SK-N-SH treated with all-trans-retinoic acid at 6 μM for 48 hours (cell line): Measurements from ENCODE around the gene NEK7.

ENCODE experiments used
- ATAC-seq: fragments of 200-7000 bp; cut with Tn5 transposase; 3 replicates; pipeline ENCODE4 v1.9.1; 2020; ENCODE audit warnings: mild to moderate bottlenecking, moderate library complexity
- ARNTL ChIP-seq: fragments of 450-650 bp; formaldehyde crosslinking; IDR thresholded peaks from 2 replicates; pipeline ENCODE4 v1.5.0; 2020; ENCODE audit warnings: low read depth, mild to moderate bottlenecking, moderate library complexity, borderline replicate concordance
- BACH2 ChIP-seq: fragments of 250-450 bp; sonication (Bioruptor Pico); IDR thresholded peaks from 2 replicates; pipeline ENCODE4 v1.9.0; 2021; ENCODE audit warnings: mild to moderate bottlenecking, borderline replicate concordance
- CREB5 ChIP-seq: fragments of 250-450 bp; sonication (Bioruptor Pico); IDR thresholded peaks from 2 replicates; pipeline ENCODE4 v1.5.1; 2020; ENCODE audit warnings: low read depth, mild to moderate bottlenecking, moderate library complexity
- ESRRG ChIP-seq: fragments of 250-450 bp; sonication (Bioruptor Pico); IDR thresholded peaks from 2 replicates; pipeline ENCODE4 v1.6.1; 2021; ENCODE audit warnings: mild to moderate bottlenecking
- GLIS3 ChIP-seq: fragments of 250-450 bp; sonication (Bioruptor Pico); IDR thresholded peaks from 2 replicates; pipeline ENCODE4 v1.5.0; 2020; ENCODE audit warnings: mild to moderate bottlenecking, moderate library complexity
- ISL1 ChIP-seq: fragments of 250-450 bp; sonication (Bioruptor Pico); IDR thresholded peaks from 2 replicates; pipeline ENCODE4 v2.1.2; 2022; ENCODE audit warnings: mild to moderate bottlenecking, moderate library complexity
- OSR1 ChIP-seq: fragments of 250-450 bp; sonication (Bioruptor Pico); IDR thresholded peaks from 2 replicates; pipeline ENCODE4 v1.8.0; 2022; ENCODE audit warnings: moderate library complexity, mild to moderate bottlenecking, inconsistent platforms
- POU6F1 ChIP-seq: fragments of 250-450 bp; sonication (Bioruptor Pico); IDR thresholded peaks from 2 replicates; pipeline ENCODE4 v1.8.0; 2021; ENCODE audit warnings: low read depth, mild to moderate bottlenecking, moderate library complexity, borderline replicate concordance
- PPARA ChIP-seq: fragments of 250-450 bp; sonication (Bioruptor Pico); IDR thresholded peaks from 2 replicates; pipeline ENCODE4 v1.5.0; 2020; ENCODE audit warnings: mild to moderate bottlenecking, borderline replicate concordance
- RARB ChIP-seq: fragments of 250-450 bp; sonication (Bioruptor Pico); IDR thresholded peaks from 2 replicates; pipeline ENCODE4 v1.8.0; 2021; ENCODE audit warnings: mild to moderate bottlenecking, moderate library complexity
- SNAI2 ChIP-seq: fragments of 250-450 bp; sonication (Bioruptor Pico); IDR thresholded peaks from 2 replicates; pipeline ENCODE4 v1.5.0; 2020; ENCODE audit warnings: mild to moderate bottlenecking, moderate library complexity
- TCF4 ChIP-seq: fragments of 250-450 bp; sonication (Bioruptor Pico); IDR thresholded peaks from 2 replicates; pipeline ENCODE4 v1.8.0; 2021; ENCODE audit warnings: mild to moderate bottlenecking, moderate library complexity, borderline replicate concordance
- TOX ChIP-seq: fragments of 250-450 bp; sonication (Bioruptor Pico); IDR thresholded peaks from 2 replicates; pipeline ENCODE4 v1.8.0; 2021; ENCODE audit warnings: mild to moderate bottlenecking, moderate library complexity, borderline replicate concordance
- TSHZ2 ChIP-seq: fragments of 250-450 bp; sonication (Bioruptor Pico); IDR thresholded peaks from 2 replicates; pipeline ENCODE4 v1.5.0; 2020; ENCODE audit warnings: mild to moderate bottlenecking, moderate library complexity
- ZC3H10 ChIP-seq: fragments of 250-450 bp; sonication (Bioruptor Pico); IDR thresholded peaks from 2 replicates; pipeline ENCODE4 v1.5.1; 2021; ENCODE audit warnings: mild to moderate bottlenecking, moderate library complexity
- ZFP3 ChIP-seq: fragments of 250-450 bp; sonication (Bioruptor Pico); IDR thresholded peaks from 2 replicates; pipeline ENCODE4 v1.5.0; 2020; ENCODE audit warnings: mild to moderate bottlenecking, moderate library complexity
- ZFP30 ChIP-seq: fragments of 450-650 bp; formaldehyde crosslinking; IDR thresholded peaks from 2 replicates; pipeline ENCODE4 v1.5.0; 2022; ENCODE audit warnings: mild to moderate bottlenecking, moderate library complexity
- ZNF565 ChIP-seq: fragments of 450-650 bp; formaldehyde crosslinking; conservative IDR thresholded peaks from 2 replicates; pipeline ENCODE4 v1.5.0; 2020; ENCODE audit warnings: low read depth, mild to moderate bottlenecking, moderate library complexity
- ZNF70 ChIP-seq: fragments of 450-650 bp; formaldehyde crosslinking; IDR thresholded peaks from 2 replicates; pipeline ENCODE4 v1.5.0; 2020; ENCODE audit warnings: mild to moderate bottlenecking, moderate library complexity
- ZNF8 ChIP-seq: fragments of 450-650 bp; formaldehyde crosslinking; IDR thresholded peaks from 2 replicates; pipeline ENCODE4 v1.5.0; 2020; ENCODE audit warnings: mild to moderate bottlenecking, moderate library complexity
- TF ChIP-seq, protein P1 (sequence below): fragments of 250-450 bp; sonication (Bioruptor Pico); IDR thresholded peaks from 2 replicates; pipeline ENCODE4 v1.5.1; 2021; ENCODE audit warnings: mild to moderate bottlenecking, moderate library complexity

The NEK7 gene

DNA sequence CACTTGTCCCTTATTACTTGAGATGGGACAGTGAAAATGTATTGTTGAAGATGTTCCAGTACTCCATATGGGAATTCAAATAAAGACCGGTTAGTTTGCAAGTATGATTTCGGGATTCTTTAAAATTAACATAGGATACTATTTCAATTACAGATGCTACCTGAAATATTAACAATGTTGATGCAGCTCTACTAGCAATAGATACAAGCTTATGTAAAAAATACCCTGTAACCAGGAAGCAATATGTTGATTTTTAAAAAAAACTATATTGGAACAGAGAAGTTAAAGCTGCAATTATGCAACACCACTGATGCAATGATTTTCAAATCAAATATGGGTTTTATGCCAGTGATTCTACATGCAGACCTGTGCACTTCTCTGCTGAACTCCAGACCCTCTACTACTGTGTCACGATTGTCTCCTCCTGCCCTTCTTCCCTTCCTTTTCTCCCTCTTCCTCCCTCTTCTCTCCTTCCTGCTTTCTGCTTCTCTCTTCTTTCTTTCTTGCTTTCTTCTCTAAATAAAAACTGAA lies 204.5 kb downstream of the NEK7 start:
- no peak for TF ChIP-seq TCF4
- no peak for TF ChIP-seq ZNF8
- TF ChIP-seq CREB5 (CRISPR knock-in tag): no peak
- no peak for TF ChIP-seq ZNF70
- no peak for TF ChIP-seq SNAI2 (CRISPR knock-in tag)
- TF ChIP-seq PPARA (CRISPR knock-in tag): no peak
- no peak for TF ChIP-seq OSR1 (CRISPR knock-in tag)
- TF ChIP-seq ZC3H10 (CRISPR knock-in tag): no peak
- TF ChIP-seq TSHZ2: no peak
- no peak for TF ChIP-seq POU6F1 (CRISPR knock-in tag)
- TF ChIP-seq RARB: no peak
- no peak for TF ChIP-seq BACH2 (CRISPR knock-in tag)
- no peak for TF ChIP-seq ARNTL (CRISPR knock-in tag)
- no peak for TF ChIP-seq ISL1
- TF ChIP-seq, protein P1, sequence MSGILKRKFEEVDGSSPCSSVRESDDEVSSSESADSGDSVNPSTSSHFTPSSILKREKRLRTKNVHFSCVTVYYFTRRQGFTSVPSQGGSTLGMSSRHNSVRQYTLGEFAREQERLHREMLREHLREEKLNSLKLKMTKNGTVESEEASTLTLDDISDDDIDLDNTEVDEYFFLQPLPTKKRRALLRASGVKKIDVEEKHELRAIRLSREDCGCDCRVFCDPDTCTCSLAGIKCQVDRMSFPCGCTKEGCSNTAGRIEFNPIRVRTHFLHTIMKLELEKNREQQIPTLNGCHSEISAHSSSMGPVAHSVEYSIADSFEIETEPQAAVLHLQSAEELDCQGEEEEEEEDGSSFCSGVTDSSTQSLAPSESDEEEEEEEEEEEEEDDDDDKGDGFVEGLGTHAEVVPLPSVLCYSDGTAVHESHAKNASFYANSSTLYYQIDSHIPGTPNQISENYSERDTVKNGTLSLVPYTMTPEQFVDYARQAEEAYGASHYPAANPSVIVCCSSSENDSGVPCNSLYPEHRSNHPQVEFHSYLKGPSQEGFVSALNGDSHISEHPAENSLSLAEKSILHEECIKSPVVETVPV (CRISPR knock-in tag): no peak
- TF ChIP-seq GLIS3 (CRISPR knock-in tag): no peak
- no peak for TF ChIP-seq ZFP3
- no peak for TF ChIP-seq TOX (CRISPR knock-in tag)
- no peak for TF ChIP-seq ZFP30 (CRISPR knock-in tag)
- ATAC-seq: no peak

GRCh38 chr1:198363625-198364151 lies 206.9 kb downstream of the NEK7 start:
- ATAC-seq: no peak
- no peak for TF ChIP-seq ZFP3
- no peak for TF ChIP-seq ZNF565
- TF ChIP-seq CREB5 (CRISPR knock-in tag): no peak
- no peak for TF ChIP-seq POU6F1 (CRISPR knock-in tag)
- TF ChIP-seq RARB: no peak
- TF ChIP-seq OSR1 (CRISPR knock-in tag): no peak
- no peak for TF ChIP-seq ZNF70

DNA sequence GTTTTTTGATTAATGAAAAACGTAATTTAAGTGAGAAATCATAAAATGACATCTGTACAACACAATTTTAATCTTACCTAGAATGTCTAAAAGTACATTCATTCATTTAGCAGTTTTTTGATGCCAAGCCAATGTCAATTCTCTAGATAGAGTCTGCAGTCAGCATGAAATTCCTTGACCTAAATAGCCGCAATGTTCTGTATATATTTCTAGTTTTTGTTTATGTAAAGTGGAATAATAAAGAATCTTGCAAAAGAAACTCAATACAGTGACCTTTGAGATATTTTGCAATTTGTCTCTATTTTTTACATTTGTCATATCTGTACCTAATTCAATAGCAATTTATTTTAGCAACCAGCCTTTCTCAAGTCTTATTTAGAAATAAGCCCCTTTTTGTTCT lies 207.7 kb downstream of the NEK7 start:
- TF ChIP-seq ZNF8 (no peak), ZC3H10 (CRISPR knock-in tag) (no peak), TCF4 (no peak), BACH2 (CRISPR knock-in tag) (no peak), ZNF565 (no peak), ISL1 (no peak), ESRRG (CRISPR knock-in tag) (no peak), ZFP30 (CRISPR knock-in tag) (no peak), TOX (CRISPR knock-in tag) (no peak), SNAI2 (CRISPR knock-in tag) (no peak)
- ATAC-seq: no peak
